HEK293T (cell line): ENCODE results near the gene DPY19L3.

Experiments
- BHLHE40 ChIP-seq: fragments of 450-650 bp; IDR thresholded peaks from 2 replicates; pipeline ENCODE4 v1.6.1; 2016; ENCODE audit warnings: mild to moderate bottlenecking, moderate library complexity, borderline replicate concordance
- CTBP1 ChIP-seq: fragments of 450-650 bp; IDR thresholded peaks from 2 replicates; pipeline ENCODE4 v1.6.1; 2016; ENCODE audit warnings: borderline replicate concordance
- ELF4 ChIP-seq: fragments of 450-650 bp; IDR thresholded peaks from 2 replicates; pipeline ENCODE4 v1.6.1; 2017; ENCODE audit warnings: antibody characterized with exemption
- FOXA1 ChIP-seq: fragments of 450-650 bp; IDR thresholded peaks from 2 replicates; pipeline ENCODE4 v1.6.1; 2016; ENCODE audit warnings: mild to moderate bottlenecking
- FOXM1 ChIP-seq: fragments of 450-650 bp; IDR thresholded peaks from 2 replicates; pipeline ENCODE4 v1.6.1; 2017; ENCODE audit warnings: mild to moderate bottlenecking, borderline replicate concordance
- NFRKB ChIP-seq: fragments of 450-650 bp; IDR thresholded peaks from 2 replicates; pipeline ENCODE4 v1.6.1; 2016; ENCODE audit warnings: mild to moderate bottlenecking, moderate library complexity
- PKNOX1 ChIP-seq: fragments of 450-650 bp; IDR thresholded peaks from 2 replicates; pipeline ENCODE4 v1.6.1; 2016
- SP1 ChIP-seq: fragments of 450-650 bp; IDR thresholded peaks from 2 replicates; pipeline ENCODE4 v1.6.1; 2017
- SUZ12 ChIP-seq: fragments of 450-650 bp; IDR thresholded peaks from 2 replicates; pipeline ENCODE4 v1.6.1; 2016; ENCODE audit warnings: mild to moderate bottlenecking
- TARDBP ChIP-seq: fragments of 450-650 bp; IDR thresholded peaks from 2 replicates; pipeline ENCODE4 v1.6.1; 2016

- TF ChIP-seq FOXM1 (no peak), SUZ12 (no peak), TARDBP (no peak), ELF4 (no peak), PKNOX1 (no peak), BHLHE40 (no peak), CTBP1 (no peak), SP1 (no peak), NFRKB (no peak), FOXA1 (no peak)
Observed at GRCh38 chr19:32450217-32450616, 44.6 kb downstream of the DPY19L3 start.
